GM19351 (cell line): ENCODE data around the gene CBX4.

Experiments
- ATAC-seq: cut with Tn5 transposase; IDR thresholded peaks from one replicate; pipeline ENCODE4 v1.9.1; 2021; ENCODE audit warnings: mild to moderate bottlenecking, moderate library complexity; ENCODE audit not compliant: unreplicated experiment

The CBX4 gene

DNA sequence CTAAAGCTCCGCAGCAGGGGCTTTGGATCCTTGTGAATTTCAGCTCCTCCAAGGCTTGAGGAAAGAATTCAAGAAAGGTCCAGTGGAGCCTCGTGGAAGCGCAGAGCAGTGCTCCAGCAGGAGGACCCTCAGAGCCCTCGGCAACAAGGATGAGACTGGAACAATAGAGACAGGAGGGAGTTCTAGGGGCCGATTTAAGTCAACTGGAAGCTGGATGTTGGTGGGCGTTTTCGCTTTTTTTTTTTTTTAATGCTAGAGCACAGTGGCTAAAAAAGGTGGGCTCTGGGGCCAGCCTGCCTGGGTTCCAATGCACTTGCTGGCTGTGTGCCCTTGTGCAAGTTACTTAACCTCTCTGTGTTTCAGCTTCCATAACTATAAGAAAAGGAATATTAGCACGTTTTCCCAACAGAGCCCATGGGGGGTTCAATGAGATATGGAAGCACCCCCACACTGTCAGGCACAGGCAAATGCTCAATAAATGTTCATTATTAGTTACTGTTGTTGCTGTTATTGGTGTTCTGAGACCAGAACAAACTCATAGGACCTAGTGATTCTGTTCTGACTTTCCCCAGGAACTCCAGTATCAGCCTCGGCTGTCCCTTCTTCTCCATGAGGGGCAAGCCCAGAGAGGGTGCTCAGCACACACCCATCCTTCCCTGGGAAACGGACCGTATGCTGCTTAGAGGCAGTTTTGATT is 37.1 kb downstream of the CBX4 start:
- ATAC-seq, result no peak

DNA sequence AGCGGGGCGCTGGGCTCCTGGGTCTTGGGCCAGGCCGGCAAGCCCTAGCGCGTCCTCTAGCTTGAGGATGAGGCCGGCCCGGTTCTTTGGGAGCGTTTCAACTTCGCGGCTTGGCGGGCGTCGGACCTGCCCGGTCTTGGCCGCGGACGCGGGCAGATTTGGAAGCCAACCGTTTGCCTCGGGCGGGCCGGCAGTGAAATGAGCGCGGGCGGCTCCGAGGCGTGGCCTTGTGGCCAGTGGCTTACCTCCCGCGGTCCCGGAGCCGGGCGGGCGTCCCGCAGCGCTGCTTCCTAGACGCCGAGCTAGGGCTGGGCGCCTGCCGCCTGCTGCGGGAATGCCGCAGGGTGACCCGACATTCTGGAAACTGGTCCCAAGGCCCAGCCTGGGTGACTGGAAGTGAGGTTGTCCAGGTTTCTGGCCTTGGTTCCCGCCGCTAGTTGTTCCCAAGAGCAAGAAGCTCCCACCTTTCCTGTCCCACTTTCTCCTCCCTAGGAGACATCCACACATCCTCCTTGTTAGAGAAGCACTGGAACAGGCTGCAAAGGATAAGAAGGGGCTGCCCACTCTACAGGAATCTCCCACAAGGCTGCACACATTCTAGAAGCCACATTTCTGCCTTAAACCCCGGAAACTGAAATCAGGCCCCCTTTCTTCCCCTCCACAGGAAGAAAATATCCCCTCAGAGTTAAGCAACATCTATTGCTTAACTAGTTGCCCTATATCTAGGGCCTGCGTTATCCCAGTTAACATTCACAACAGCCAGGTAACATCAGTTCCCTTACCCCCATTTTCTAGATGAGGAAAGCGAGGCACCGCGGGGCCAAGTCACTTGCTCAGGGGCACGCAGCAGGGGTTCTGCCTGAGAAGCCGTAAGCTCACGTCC is 37.8 kb downstream of the CBX4 start:
- ATAC-seq, result no peak

DNA sequence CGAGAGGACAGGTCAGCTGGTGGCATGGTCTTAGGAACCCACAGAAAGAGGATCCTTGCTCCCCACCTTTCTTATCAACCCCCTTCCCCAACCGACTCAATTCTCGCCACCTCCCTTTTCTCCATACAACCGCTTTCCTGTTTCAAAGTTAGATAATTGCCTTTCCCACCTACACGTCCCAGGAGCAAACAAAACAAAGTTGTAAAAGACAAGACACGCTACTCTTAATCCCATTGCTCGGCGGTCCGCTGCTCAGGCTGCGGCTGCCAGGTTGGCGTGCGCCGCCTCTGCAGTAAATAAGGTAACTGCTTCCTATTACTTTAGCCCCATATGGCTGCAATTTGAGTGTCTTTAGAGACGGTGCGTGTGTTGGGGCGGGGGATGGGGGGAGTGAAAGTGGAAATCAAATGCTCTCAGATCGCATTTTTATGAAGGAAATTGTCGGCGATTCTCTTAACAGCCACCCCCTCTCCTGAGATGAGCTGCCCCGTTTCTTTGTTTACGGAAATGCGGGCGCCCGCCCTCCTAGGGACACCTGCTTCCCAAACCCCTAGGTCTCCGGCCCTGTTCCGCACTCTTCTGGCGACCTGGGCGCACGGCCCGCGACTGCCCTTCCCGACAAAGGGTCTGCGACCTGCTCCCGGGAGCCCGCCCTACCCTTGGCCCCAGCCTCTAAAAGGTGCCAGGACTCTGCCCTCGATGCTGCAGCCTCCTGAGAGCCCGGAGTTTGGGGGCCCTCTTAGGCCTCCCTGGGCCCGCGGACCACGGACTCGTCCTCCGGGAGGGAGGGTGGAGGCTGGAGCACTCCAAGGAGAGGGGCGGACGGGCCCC is 38.7 kb downstream of the CBX4 start:
- ATAC-seq, result no peak

DNA sequence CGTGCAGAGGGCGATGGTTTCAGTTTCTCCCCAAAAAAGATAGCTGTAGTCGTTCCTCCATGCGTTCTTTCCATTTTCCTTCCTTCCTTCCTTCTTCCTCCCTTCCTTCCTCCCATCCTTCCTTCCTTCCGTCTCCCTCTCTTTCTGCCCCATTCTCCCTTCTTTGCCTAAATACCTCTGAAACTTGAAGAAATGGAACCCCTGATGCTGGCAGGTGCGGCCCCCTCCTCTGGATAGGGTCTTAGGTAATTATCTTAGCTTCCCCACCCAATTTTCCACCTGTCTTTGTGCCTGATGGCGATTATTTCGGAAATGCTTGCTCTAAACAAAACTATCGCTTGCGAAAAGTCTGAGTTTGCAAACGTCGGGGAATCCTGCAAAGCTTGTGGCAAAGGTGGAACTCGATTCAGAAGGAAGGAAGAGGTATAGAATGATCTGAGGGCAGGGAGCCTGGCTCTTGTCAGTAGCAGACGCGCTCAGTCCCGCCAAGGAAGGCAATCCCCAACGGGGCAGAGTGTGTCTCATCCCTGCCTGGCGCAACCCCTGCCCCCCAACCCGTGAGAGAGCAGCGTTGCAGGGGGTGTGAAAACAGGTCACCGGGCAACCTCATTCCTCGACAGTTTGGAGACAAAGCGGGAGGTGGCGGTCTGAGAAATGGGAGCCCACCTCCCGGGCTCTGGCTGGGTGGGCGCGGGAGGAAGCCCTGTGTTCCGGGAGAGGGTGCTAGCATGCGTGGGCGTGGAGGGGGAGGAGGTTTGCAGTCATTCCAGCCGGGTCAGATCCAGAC is 39.5 kb downstream of the CBX4 start:
- ATAC-seq, result no peak

DNA sequence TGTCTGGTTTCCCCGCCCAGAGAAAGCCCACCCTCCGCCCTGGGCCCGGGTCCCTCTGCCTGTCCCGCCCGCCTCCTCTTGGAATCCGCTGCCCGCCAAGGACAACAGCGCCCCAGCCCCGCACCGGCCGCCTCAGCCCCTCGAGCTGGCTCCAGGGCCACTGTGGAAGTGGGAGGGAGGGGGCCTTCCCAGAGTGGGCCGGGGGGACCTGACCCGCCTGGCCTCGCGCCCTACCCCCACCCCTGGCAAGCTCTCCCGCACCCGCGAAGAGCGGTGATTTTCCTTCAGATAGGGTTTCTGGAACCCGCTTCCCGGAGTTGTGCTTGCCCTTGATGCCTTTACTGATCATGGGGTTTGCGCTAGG is 40.1 kb downstream of the CBX4 start:
- ATAC-seq, result no peak

DNA sequence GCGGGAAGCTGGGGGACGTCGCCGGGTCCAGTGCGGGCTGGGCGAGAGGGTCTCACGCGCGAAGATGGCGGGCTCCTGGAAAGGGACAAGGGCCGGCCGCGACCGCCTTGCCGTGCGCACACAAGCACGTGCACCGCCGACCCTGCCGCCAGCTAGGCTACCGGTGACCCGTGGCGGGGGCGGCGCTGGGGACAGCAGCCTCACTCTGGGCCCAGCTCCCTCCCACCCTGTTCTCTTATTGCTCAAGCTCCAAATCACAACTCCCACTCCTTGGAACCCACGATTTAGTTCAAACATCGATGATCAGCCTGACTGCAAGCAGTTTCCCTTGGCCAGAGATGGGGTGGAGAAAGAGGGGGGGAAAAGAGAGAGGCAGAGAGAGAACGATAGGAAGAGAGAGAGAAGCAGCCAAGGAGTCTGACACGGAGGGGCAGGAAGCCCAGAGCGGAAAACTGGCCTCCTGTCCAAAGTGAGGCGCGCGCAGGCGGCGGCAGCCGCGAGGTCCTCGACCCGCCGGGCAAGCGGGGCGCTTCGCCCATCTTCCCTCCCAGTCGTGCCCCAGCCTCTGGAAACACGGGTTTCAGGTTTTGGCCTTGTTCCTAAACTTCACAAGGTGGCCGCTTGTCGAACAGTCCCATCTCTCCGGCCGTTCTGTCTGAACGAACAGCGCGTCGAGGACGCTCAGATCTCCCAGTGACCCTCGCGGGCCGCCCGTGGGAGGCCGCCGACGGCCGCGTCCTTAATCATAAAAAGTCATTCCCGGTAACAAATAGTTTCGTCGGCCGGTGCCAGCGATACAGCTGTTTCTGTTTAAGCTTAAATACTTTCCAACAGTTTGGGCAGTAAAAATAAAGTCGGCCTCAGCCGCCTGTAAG is 40.7 kb downstream of the CBX4 start:
- ATAC-seq, result no peak

DNA sequence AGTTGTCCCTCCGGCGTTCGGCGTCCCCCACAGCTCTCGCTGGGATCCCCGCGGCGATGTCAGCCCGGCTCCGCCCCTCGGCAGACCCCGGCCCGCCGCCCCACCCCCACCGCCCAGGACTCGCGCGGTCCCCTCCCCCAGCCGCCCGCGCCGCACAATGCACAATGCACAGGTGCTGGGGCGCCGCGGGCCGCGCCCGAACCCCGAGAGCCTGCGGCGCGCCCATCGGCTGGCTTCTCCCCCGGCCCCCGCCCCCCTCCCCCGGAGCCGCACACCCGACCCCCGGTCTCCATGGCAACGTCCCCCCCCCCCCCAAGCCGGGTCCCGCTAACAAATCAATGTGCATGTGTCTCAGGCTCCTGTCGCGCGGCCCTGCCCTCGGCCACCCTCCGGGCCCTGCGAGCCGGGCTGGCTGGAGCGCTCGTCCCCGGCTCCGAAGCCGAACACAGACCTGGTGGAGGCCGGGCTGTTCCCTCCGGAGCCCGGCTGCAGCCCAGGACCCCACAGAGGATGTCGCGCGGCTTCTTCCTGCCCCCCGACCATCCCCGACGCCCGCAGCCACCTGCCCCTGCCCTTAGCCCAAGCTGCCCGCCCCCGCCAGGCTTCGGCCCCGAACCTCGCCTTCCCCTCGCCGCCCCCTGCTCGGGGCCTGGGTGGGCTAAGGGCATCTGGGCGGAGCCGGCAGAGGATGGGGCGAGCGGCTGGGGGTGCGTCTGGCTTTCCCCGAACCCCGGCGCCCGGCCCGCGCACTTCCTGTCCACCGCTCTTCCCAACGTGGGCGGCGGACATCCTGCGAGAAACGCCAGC is 41.5 kb downstream of the CBX4 start:
- ATAC-seq, result peak; percentile 20

DNA sequence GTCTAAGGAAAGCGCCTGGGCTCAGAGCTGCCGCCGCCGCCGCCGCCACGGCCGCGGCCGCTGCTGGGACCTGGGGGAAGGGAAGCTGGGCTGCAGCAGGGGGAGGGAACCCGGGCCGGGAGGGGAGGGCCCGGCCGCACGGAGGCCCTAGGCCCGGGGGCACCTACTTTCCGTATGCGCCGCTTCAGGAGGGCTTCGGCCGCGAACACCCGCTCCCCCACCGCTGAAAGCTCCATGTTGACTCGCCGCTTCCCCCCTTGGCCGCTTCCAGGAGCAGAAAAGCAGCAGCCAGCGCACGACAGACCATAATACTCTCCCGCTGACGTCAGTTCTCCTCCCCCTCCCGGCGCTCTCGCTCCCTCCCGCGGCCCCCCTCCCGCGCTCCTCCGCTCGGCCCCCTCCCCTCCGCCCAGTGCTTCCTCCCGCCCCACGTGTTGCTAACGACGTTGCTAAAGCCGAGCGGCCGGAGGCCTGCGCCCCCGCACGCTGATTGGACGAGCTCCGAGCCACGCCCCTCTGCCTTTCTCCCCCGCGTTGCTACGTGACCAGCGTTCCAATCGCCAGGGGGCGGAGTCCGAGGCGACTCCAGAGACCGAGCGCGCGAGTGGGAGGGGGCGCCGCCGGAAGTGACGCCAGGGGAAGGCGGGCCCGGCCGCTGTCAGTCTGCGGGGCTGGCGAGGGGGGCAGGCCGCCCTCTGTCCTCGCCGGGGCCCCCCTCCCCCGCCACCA is 42.3 kb downstream of the CBX4 start, which contains the start of gene CBX8:
Gene CBX8, minus strand, starts transcription at position 315 of the 729 bp plus-strand sequence. Its CDS starts 79 bp downstream, at position 236.
- ATAC-seq, result peak; percentile 88

DNA sequence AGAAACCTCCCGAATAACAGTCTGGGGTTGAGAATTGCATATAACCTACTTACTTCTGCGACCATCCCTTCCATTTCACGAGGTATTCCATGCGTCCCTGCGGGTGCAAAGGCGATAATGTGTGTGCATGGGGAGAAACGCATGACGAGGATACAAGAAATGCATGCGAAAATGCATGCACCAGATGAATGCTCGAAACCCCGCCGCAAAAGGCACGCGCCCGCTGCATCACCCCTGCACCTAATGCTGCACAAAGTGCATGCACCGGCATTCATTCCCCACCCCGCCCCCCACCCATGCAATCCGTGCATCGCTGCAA is 42.8 kb downstream of the CBX4 start:
- ATAC-seq, result no peak

DNA sequence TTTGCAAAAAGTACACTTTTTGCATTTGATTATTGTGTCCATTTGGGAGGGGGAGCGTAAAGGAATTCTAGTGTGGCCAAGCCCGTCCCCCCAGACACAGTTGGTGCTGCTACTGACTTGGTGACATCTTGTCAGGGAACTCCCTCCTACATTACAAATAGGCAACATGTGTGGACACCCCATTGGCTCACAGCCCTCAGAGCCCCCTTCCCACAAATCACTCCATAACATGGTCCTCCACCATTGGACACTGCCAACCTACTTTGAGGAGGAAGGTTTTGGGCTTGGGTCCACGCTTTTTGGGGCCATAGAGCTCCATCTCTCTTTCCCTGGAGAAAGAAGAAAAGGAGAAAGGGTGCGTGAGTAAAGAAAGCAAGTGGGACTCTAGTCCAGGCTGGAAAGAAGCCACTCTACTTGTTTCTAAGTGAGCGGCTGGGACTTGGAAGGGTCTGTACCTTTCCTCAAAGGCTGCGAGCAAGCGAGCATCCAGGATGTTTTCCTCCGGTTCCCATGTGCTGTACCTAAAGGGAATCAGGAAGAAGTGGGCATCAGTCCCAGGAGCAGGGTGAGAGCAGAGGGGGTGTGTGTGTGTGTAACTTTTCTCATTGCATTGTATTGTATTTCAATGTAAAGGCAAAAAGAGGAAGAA is 43.3 kb downstream of the CBX4 start:
- no peak for ATAC-seq

DNA sequence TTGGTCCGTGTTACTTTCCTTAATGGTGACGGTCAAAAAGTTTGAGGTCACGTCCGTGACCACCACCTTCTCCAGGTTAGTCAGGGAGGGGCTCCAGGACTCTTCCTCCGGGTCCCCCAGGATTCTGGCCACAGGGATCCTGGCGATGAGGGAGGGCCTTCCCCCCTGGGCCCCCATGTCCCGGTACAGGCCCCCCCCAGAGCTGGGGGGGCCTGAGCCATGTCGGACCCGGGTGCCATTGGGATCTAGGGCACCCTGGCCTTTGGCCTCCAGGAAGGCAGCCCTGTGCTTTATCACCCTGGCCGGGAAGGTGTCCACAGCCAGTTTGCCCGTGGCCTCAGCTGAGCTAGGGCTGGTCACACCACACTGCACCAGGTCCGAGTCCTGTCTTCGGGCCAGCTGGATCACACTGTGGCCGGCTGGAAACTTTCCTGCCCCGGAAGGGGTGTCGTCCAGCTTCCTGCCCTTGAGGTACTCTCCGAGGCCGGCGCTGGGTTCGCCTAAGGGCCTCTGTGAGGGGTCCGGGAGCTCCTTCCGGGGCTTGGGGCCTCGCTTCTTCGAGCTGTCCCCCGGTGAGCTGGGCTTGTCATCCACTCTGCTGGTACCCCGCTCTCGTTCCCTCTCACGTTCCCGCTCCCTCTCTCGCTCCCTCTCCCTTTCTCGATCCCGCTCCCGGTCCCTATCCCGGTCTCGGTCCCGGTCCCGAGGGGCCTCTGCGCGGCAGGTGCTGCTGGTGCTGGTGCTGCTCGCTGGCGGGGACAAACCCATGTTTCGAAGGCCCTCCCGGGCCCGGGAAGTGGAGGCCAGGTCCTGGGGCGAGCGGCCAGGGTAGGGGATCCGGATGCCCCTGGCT is 44.4 kb downstream of the CBX4 start:
- ATAC-seq, result no peak

DNA sequence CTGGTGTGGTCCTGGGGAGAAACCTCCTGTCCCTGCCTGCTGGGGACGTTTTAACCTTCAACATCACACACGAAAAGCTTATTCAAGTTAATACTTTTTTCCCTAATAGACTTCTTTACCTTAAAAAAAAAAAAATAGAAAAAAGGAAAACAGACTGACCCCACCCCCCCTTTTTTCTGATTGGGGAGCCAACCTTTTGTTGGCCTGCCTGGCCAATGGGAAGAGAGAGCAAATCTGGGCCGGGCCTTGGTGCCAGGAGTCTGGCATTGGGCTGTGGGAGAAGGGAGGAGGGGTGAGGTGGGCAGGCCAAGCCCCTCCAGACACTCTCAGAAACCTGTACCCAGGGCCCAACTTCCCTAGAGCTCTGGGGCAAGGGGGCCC is 45.3 kb downstream of the CBX4 start:
- ATAC-seq, result no peak

DNA sequence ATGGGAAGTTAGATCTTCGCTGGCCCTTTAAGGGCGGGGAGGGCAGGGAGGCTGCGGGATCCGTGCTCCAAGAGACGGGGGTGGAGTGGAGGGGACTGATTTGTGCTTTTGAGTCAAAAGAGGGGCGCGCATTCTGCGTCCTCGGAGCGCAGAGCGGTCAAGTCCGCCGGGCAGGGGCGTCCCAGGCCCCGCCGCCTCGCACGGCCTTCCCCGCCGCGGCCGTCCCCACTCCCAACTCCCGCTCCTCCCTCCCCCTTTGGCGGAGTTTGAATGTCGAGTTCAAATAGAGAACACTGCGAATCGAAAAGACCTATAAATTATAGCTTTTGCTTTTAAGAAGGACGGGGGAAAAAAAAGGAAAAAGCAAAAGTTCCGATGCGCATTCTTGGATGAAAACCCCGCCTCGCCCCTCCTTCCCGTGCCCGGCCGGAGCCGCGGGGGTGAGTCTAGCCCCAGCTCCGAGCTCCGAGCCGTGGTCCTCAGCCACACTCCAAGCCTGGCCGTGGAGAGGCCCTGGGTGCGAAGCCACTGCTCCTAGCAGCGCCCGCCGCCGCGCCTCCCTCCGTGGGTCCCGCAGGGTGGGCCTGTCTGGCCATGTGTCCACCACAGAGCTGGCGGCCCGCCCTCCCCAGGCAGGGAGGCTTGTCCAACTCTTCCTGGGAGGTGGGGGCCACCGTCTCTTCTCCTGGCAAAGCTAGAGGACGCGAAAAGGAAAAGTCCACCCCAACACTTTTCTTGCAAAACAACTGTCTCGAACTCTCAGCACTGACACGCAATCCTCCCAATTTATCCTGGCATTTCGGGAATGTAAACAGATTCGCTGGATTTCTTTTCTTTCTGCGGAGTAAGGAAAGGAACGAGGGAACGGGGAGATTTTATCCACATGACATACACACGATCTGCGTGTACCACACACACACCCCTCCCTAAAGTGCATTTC is 46.0 kb downstream of the CBX4 start:
- ATAC-seq, result no peak

DNA sequence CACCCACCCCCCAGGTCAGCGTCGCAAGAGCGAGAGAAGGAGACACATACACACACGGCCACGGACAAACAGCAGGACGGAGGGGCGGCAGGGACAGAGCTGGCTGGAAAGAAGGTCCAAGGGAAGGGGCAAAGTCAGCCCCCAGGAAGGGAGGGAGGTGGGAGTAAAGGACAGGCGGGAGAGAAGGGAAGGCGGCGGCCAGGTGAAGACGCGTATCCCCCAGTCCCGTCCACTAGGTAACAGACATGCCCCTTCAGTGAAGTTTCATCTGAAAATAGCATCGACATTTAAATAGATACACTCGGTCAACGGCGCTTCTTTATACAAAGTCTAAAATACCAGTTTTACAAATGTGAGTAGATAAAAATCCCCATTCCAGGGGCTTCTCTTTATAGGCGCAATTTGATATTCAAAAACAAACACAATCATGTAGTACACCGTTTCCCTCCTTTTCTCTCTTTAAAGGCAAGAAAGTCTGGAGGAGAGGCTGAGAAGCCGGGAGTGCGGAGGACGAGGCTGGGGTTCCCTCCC is 46.8 kb downstream of the CBX4 start:
- ATAC-seq, result no peak

DNA sequence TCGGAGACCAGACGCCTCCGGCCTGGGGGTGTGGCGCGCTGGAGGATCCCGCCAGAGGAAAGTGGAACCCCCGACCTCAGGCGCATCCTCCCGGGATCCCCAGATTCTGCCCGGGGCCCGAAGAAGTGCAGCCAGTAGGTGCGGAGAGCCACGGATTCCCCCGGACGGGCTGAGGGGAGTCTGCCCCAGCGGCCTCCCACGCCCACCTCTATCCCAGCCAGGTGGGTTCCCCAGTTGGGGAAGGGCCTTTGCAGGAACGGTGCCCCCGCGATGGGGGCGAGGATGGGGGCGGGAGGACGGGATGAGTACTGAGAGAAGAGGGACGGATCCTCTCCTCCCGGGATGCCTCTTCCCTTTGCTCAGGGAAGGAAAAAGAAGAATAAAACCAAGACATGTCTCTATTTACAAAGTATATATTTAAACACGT is 47.5 kb downstream of the CBX4 start:
- ATAC-seq, result no peak
